SK-N-SH (cell line): ENCODE data around the gene C1QL4. TPM values are rescaled to one million over a fixed set of nuclear protein-coding genes. Genes with fewer than 3 reads are reported as not detected.

ENCODE experiments used
- CTCF ChIA-PET: fragments of 300-600, 350-600 bp; formaldehyde crosslinking; extraction: SDS; loops from one replicate; lab custom pipeline; 2021; lab: Yijun Ruan, JAX
- POLR2A ChIA-PET: fragments of 350-600 bp; sonication (Branson Sonifier 250); formaldehyde crosslinking; extraction: SDS; loops from one replicate; lab custom pipeline; 2020; ENCODE audit warnings: antibody characterized with exemption, inconsistent platforms; lab: Yijun Ruan, JAX
- DNase-seq: peaks from one replicate; pipeline ENCODE4 v3.0.0; 2012
- H2AFZ ChIP-seq: fragments of 200-600 bp; sonication (generic); 2 replicates; pipeline ENCODE4 v1.8.1; 2016; ENCODE audit warnings: antibody characterized with exemption, mild to moderate bottlenecking, low read depth
- H3F3A ChIP-seq: fragments of 200-600 bp; sonication (generic); replicated peaks from 2 replicates; pipeline ENCODE3; 2016; ENCODE audit warnings: antibody characterized with exemption, mild to moderate bottlenecking; ENCODE audit not compliant: insufficient read depth
- H3K27ac ChIP-seq, 2 experiments: fragments of 200-500 bp in 1 of 2; fragments of 200-600 bp in 1 of 2; sonication (Bioruptor generic) in 1 of 2; sonication (generic), shearing (Covaris generic) in 1 of 2; 2 replicates each; pipeline versions ENCODE4 v1.5.1 to v1.6.1; 2014 to 2016; ENCODE audit warnings: low read depth in 2 of 2, inconsistent platforms in 1 of 2, low read length in 1 of 2, mild to moderate bottlenecking in 1 of 2, mixed read lengths in 1 of 2
- H3K27me3 ChIP-seq: fragments of 200-600 bp; sonication (generic), shearing (Covaris generic); 2 replicates; pipeline ENCODE4 v1.6.1; 2016; ENCODE audit warnings: mixed run types; ENCODE audit not compliant: insufficient read depth
- H3K36me3 ChIP-seq, 2 experiments: fragments of 200-500 bp in 1 of 2; fragments of 200-600 bp in 1 of 2; sonication (Bioruptor generic) in 1 of 2; sonication (generic) in 1 of 2; replicated peaks in 1 of 2; 2 replicates each; pipeline versions ENCODE3 to v1.5.1; 2014 to 2016; ENCODE audit warnings: low read length in 1 of 2, mild to moderate bottlenecking in 1 of 2; ENCODE audit not compliant: insufficient read depth in 2 of 2, control insufficient read depth in 1 of 2
- H3K4me1 ChIP-seq, 2 experiments: fragments of 200-500 bp in 1 of 2; fragments of 200-600 bp in 1 of 2; sonication (Bioruptor generic) in 1 of 2; sonication (generic), shearing (Covaris generic) in 1 of 2; 2 replicates each; pipeline versions ENCODE4 v1.5.1 to v1.6.1; 2014 to 2016; ENCODE audit warnings: low read depth in 1 of 2, low read length in 1 of 2, mixed run types in 1 of 2; ENCODE audit not compliant: insufficient read depth in 2 of 2, control insufficient read depth in 1 of 2
- H3K4me2 ChIP-seq: fragments of 200-600 bp; sonication (generic), shearing (Covaris generic); 2 replicates; pipeline ENCODE4 v1.6.1; 2017; ENCODE audit warnings: mixed run types
- H3K4me3 ChIP-seq, 2 experiments: fragments of 200-500 bp in 1 of 2; fragments of 200-600 bp in 1 of 2; sonication (Bioruptor generic) in 1 of 2; sonication (generic), shearing (Covaris generic) in 1 of 2; 2 replicates each; pipeline versions ENCODE4 v1.5.1 to v1.8.1; 2014 to 2016; ENCODE audit warnings: low read depth in 2 of 2, inconsistent platforms in 1 of 2, low read length in 1 of 2, mild to moderate bottlenecking in 1 of 2, mixed read lengths in 1 of 2, moderate library complexity in 1 of 2
- H3K79me2 ChIP-seq: fragments of 200-600 bp; sonication (generic); 2 replicates; pipeline ENCODE4 v1.8.1; 2017; ENCODE audit warnings: mild to moderate bottlenecking; ENCODE audit not compliant: insufficient read depth
- H3K9ac ChIP-seq: fragments of 200-600 bp; sonication (generic); 2 replicates; pipeline ENCODE4 v1.6.1; 2017; ENCODE audit warnings: mixed run types
- H3K9me2 ChIP-seq: fragments of 200-600 bp; sonication (generic); 2 replicates; pipeline ENCODE4 v1.6.1; 2017; ENCODE audit warnings: mixed run types
- H3K9me3 ChIP-seq: fragments of 200-600 bp; sonication (generic); 2 replicates; pipeline ENCODE4 v1.6.1; 2017; ENCODE audit warnings: mixed run types, mild to moderate bottlenecking, moderate library complexity
- H4K20me1 ChIP-seq: fragments of 200-600 bp; sonication (generic); 2 replicates; pipeline ENCODE4 v1.6.1; 2017; ENCODE audit warnings: mild to moderate bottlenecking, mixed run types; ENCODE audit not compliant: insufficient read depth
- CHD2 ChIP-seq: fragments of 150-350 bp; IDR thresholded peaks from 2 replicates; pipeline ENCODE4 v1.6.1; 2018; ENCODE audit warnings: low read length; ENCODE audit not compliant: partially characterized antibody
- ELF1 ChIP-seq: IDR thresholded peaks from 2 replicates; pipeline ENCODE4 v1.4.0; 2012
- EP300 ChIP-seq, 2 experiments: IDR thresholded peaks; 2 replicates each; pipeline versions ENCODE4 v1.4.0 to v1.6.1; 2012; ENCODE audit warnings: borderline replicate concordance in 1 of 2, low read depth in 1 of 2, low read length in 1 of 2
- EZH2phosphoT487 ChIP-seq: fragments of 200-600 bp; sonication (generic); IDR thresholded peaks from 2 replicates; pipeline ENCODE4 v1.6.1; 2017; ENCODE audit warnings: low read depth, mixed run types, mild to moderate bottlenecking, antibody characterized with exemption, moderate library complexity, borderline replicate concordance
- FOSL2 ChIP-seq: IDR thresholded peaks from 2 replicates; pipeline ENCODE4 v1.4.0; 2012; ENCODE audit warnings: low read depth, mild to moderate bottlenecking, moderate library complexity, borderline replicate concordance
- FOXJ3 ChIP-seq: sonication (generic); formaldehyde crosslinking; IDR thresholded peaks from 2 replicates; pipeline ENCODE4 v1.5.1; 2020; ENCODE audit warnings: mild to moderate bottlenecking, missing genetic modification reagents
- FOXM1 ChIP-seq: IDR thresholded peaks from 2 replicates; pipeline ENCODE4 v1.4.0; 2012; ENCODE audit warnings: low read depth, mild to moderate bottlenecking
- GABPA ChIP-seq: IDR thresholded peaks from 2 replicates; pipeline ENCODE4 v1.4.0; 2012; ENCODE audit warnings: low read depth, mild to moderate bottlenecking
- JUND ChIP-seq: IDR thresholded peaks from 2 replicates; pipeline ENCODE4 v1.4.0; 2012
- MEF2A ChIP-seq: IDR thresholded peaks from 2 replicates; pipeline ENCODE4 v1.4.0; 2012; ENCODE audit warnings: low read depth, borderline replicate concordance
- MXI1 ChIP-seq: IDR thresholded peaks from 2 replicates; pipeline ENCODE4 v1.6.1; 2012; ENCODE audit warnings: mild to moderate bottlenecking, low read depth, low read length, improper control_type of control experiment
- NRF1 ChIP-seq: IDR thresholded peaks from 2 replicates; pipeline ENCODE4 v1.6.1; 2012; ENCODE audit warnings: low read depth, mild to moderate bottlenecking, low read length
- POLR2AphosphoS5 ChIP-seq: IDR thresholded peaks from 2 replicates; pipeline ENCODE4 v1.6.1; 2012; ENCODE audit warnings: low read depth, low read length
- RAD21 ChIP-seq: IDR thresholded peaks from 2 replicates; pipeline ENCODE4 v1.6.1; 2012; ENCODE audit warnings: mild to moderate bottlenecking, low read length
- RCOR1 ChIP-seq: fragments of 150-350 bp; IDR thresholded peaks from 2 replicates; pipeline ENCODE4 v1.6.1; 2017; ENCODE audit warnings: antibody characterized with exemption, low read length
- RFX5 ChIP-seq: IDR thresholded peaks from 2 replicates; pipeline ENCODE4 v1.6.1; 2012; ENCODE audit warnings: mild to moderate bottlenecking, improper control_type of control experiment, low read length
- RXRA ChIP-seq: IDR thresholded peaks from 2 replicates; pipeline ENCODE4 v1.4.0; 2012; ENCODE audit warnings: low read depth, mild to moderate bottlenecking, borderline replicate concordance
- SMC3 ChIP-seq: IDR thresholded peaks from 2 replicates; pipeline ENCODE4 v1.6.1; 2012; ENCODE audit warnings: low read depth, low read length, improper control_type of control experiment
- TCF12 ChIP-seq: IDR thresholded peaks from 2 replicates; pipeline ENCODE4 v1.4.0; 2012
- TEAD4 ChIP-seq: IDR thresholded peaks from 2 replicates; pipeline ENCODE4 v1.4.0; 2012; ENCODE audit warnings: mild to moderate bottlenecking, borderline replicate concordance; ENCODE audit not compliant: insufficient read depth
- WGBS: methylation state at CpG from one replicate; pipeline ENCODE4 v1.1.6; 2017; ENCODE audit warnings: low lambda C conversion rate; 5-methylcytosine and 5-hydroxymethylcytosine counted together
- polyA plus RNA-seq, 3 experiments: library from polyadenylated mRNA; depleted of rRNA; stranded (reverse); fragments of >200 nt; gene quantifications; 2 replicates each; pipeline ENCODE4 v1.2.3, GENCODE V29; 2012
- TF ChIP-seq, protein P1 (sequence below): IDR thresholded peaks from 2 replicates; pipeline ENCODE4 v1.4.0; 2012; ENCODE audit warnings: low read depth
- TF ChIP-seq, protein P2 (sequence below): fragments of 150-350 bp; IDR thresholded peaks from 2 replicates; pipeline ENCODE4 v1.6.1; 2016; ENCODE audit warnings: mild to moderate bottlenecking, low read depth, low read length
- TF ChIP-seq, protein P3 (sequence below): IDR thresholded peaks from 2 replicates; pipeline ENCODE4; 2012
- TF ChIP-seq, protein P4 (sequence below): IDR thresholded peaks from 2 replicates; pipeline ENCODE4 v1.4.0; 2012; ENCODE audit warnings: low read depth, borderline replicate concordance
- TF ChIP-seq, protein P5 (sequence below): fragments of 150-350 bp; IDR thresholded peaks from 2 replicates; pipeline ENCODE4 v1.6.1; 2017; ENCODE audit warnings: antibody characterized with exemption, low read length, low read depth, borderline replicate concordance
- TF ChIP-seq, protein P6 (sequence below): fragments of 200-600 bp; sonication (generic); IDR thresholded peaks from 2 replicates; pipeline ENCODE4 v1.6.1; 2017; ENCODE audit warnings: antibody characterized with exemption, mild to moderate bottlenecking, moderate library complexity

Gene C1QL4
- polyA plus RNA-seq, 1 of the 3 experiments (the other 2 are of a cell fraction): 14.6 TPM

DNA sequence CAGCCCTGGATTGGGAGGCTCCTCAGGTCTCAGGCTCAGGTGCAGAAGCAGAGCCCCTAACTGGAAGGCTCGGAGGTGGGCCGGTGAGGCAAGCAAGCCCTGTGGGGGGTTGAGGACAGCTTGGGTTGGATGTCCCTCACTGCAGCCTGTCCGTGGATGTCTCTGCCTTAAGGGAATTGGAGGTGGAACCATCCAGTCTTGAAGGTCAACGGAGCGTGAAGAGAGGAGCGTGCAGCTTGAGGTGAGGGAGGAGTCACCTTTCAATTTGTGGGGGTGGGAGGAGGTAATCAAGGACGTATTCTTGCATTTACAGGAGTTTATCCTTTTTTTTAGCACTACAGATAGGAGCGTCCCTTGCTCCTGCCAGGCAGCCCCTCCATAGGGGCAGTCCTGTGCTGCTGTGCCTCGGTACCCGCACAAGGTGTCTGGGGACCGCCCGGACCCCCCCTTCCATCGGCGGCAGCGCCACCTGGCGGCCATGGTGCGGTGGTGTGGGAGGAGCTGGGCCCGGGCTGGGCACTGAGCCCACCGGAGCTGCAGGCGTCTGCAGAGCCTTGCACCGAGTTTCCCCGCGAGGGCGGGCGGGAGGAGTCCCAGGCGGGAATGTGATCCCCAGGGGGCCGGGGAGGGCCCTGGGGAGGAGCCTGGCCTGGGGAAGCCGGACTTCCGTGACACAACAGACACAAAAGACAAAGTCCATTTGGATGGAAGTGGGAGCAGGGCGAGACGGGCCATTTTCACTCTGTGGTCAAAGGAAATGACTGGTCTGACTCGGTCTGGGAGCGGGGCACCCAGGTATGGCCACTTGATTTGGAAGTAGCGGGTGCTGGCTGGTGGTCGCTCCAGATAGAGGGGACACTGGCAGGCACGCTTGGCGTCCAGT, 10.6 kb upstream of the C1QL4 start:
- H3K4me3 ChIP-seq: peak overlapping the region; percentile 19 to 50
- WGBS: 32% methylated on average over 26 of the region's 37 CpGs
- no peak overlapping the region for H3K27ac ChIP-seq
- peak; percentile 97 for DNase-seq
- peaks cover 15 to 38% of the 10 kb centered on the region in 2 experiments; a peak in 2 of 4 replicates for H3K4me1 ChIP-seq
- no peaks in the 10 kb centered on the region for H3K36me3 ChIP-seq
- H3K79me2 ChIP-seq: no peaks in the 10 kb centered on the region
- H4K20me1 ChIP-seq: no peaks in the 10 kb centered on the region
- H3K9me3 ChIP-seq: no peaks in the 10 kb centered on the region
- ChIA-PET POLR2A (interaction anchor here (0.9 to 1.0 kb wide), 4 partner anchors 11 to 217 kb away, joined by 3 to 7 read pairs (median 3); partner anchors contain the start of genes C1QL4 and TUBA1B), CTCF (interaction anchor here (0.5 to 10.6 kb wide), 74 partner anchors 10 to 1476 kb away, joined by 3 to 256 read pairs (median 4); partner anchors contain the start of genes C1QL4, KCNH3, MCRS1 and PRPF40B)
- peaks cover 5% of the 10 kb centered on the region; the same call in 1 of the 2 replicates for H3K27me3 ChIP-seq
- H3F3A ChIP-seq: peaks cover 5% of the 10 kb centered on the region
- peak overlapping the region; percentile 60; the same call in 1 of the 2 replicates for H2AFZ ChIP-seq
- no peaks in the 10 kb centered on the region for H3K9me2 ChIP-seq
- peak overlapping the region; percentile 45; the same call in 1 of the 2 replicates for H3K9ac ChIP-seq
- peak overlapping the region; percentile 58 for H3K4me2 ChIP-seq
- TF ChIP-seq RCOR1 (no peak), EP300 (IDR thresholded peaks at IDR 0.05; ENCODE audit: borderline replicate concordance in 1 of 2, low read depth in 1 of 2, low read length in 1 of 2) (no peak), GABPA (no peak), RFX5 (no peak), ELF1 (no peak; the same call in 1 of the 2 replicates), FOSL2 (no peak), FOXJ3 (CRISPR knock-in tag) (no peak), NRF1 (no peak; the same call in 1 of the 2 replicates), EZH2phosphoT487 (no peak), MXI1 (no peak), FOXM1 (no peak), JUND (no peak), SMC3 (peak; percentile 45), MEF2A (no peak), POLR2AphosphoS5 (peak; percentile 51), CHD2 (no peak), RXRA (no peak), TEAD4 (no peak), RAD21 (peak; percentile 34), TCF12 (no peak)
- TF ChIP-seq, protein P1, sequence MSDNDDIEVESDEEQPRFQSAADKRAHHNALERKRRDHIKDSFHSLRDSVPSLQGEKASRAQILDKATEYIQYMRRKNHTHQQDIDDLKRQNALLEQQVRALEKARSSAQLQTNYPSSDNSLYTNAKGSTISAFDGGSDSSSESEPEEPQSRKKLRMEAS: peak; percentile 27; the same call in 1 of the 2 replicates
- TF ChIP-seq, protein P2, sequence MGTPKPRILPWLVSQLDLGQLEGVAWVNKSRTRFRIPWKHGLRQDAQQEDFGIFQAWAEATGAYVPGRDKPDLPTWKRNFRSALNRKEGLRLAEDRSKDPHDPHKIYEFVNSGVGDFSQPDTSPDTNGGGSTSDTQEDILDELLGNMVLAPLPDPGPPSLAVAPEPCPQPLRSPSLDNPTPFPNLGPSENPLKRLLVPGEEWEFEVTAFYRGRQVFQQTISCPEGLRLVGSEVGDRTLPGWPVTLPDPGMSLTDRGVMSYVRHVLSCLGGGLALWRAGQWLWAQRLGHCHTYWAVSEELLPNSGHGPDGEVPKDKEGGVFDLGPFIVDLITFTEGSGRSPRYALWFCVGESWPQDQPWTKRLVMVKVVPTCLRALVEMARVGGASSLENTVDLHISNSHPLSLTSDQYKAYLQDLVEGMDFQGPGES: no peak
- TF ChIP-seq, protein P3, sequence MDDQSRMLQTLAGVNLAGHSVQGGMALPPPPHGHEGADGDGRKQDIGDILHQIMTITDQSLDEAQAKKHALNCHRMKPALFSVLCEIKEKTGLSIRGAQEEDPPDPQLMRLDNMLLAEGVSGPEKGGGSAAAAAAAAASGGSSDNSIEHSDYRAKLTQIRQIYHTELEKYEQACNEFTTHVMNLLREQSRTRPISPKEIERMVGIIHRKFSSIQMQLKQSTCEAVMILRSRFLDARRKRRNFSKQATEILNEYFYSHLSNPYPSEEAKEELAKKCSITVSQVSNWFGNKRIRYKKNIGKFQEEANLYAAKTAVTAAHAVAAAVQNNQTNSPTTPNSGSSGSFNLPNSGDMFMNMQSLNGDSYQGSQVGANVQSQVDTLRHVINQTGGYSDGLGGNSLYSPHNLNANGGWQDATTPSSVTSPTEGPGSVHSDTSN: no peak
- TF ChIP-seq, protein P4, sequence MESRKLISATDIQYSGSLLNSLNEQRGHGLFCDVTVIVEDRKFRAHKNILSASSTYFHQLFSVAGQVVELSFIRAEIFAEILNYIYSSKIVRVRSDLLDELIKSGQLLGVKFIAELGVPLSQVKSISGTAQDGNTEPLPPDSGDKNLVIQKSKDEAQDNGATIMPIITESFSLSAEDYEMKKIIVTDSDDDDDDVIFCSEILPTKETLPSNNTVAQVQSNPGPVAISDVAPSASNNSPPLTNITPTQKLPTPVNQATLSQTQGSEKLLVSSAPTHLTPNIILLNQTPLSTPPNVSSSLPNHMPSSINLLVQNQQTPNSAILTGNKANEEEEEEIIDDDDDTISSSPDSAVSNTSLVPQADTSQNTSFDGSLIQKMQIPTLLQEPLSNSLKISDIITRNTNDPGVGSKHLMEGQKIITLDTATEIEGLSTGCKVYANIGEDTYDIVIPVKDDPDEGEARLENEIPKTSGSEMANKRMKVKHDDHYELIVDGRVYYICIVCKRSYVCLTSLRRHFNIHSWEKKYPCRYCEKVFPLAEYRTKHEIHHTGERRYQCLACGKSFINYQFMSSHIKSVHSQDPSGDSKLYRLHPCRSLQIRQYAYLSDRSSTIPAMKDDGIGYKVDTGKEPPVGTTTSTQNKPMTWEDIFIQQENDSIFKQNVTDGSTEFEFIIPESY: no peak
- TF ChIP-seq, protein P5, sequence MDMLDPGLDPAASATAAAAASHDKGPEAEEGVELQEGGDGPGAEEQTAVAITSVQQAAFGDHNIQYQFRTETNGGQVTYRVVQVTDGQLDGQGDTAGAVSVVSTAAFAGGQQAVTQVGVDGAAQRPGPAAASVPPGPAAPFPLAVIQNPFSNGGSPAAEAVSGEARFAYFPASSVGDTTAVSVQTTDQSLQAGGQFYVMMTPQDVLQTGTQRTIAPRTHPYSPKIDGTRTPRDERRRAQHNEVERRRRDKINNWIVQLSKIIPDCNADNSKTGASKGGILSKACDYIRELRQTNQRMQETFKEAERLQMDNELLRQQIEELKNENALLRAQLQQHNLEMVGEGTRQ: no peak
- TF ChIP-seq, protein P6, sequence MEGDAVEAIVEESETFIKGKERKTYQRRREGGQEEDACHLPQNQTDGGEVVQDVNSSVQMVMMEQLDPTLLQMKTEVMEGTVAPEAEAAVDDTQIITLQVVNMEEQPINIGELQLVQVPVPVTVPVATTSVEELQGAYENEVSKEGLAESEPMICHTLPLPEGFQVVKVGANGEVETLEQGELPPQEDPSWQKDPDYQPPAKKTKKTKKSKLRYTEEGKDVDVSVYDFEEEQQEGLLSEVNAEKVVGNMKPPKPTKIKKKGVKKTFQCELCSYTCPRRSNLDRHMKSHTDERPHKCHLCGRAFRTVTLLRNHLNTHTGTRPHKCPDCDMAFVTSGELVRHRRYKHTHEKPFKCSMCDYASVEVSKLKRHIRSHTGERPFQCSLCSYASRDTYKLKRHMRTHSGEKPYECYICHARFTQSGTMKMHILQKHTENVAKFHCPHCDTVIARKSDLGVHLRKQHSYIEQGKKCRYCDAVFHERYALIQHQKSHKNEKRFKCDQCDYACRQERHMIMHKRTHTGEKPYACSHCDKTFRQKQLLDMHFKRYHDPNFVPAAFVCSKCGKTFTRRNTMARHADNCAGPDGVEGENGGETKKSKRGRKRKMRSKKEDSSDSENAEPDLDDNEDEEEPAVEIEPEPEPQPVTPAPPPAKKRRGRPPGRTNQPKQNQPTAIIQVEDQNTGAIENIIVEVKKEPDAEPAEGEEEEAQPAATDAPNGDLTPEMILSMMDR: peak; percentile 95
